Measurements from ENCODE around the gene FIG4.

- TF ChIP-seq CTCF (IDR thresholded peaks at IDR 0.05) (no peak), POLR2A (IDR thresholded peaks at IDR 0.05) (no peak)
Measured at GRCh38 chr6:109738667-109739066, 47.6 kb downstream of the FIG4 start.

All from right lobe of liver (tissue), 4 donors.